Stomach (tissue), 4 donors: ENCODE measurements around the gene AZGP1.

Experiments used
- POLR2A ChIP-seq, 4 donors: fragments of 450-650 bp; IDR thresholded peaks; one replicate each; pipeline ENCODE4 v1.6.1; 2016; ENCODE audit warnings: antibody characterized with exemption in 4 of 4, control low read depth in 2 of 4, mild to moderate bottlenecking in 1 of 4, moderate library complexity in 1 of 4
- TF ChIP-seq, protein P1 (sequence below), 7 experiments: fragments of 450-650 bp in 4 of 7; fragments of 200-600 bp in 3 of 7; sonication (generic) in 3 of 7; IDR thresholded peaks; one replicate each; pipeline ENCODE4 v1.5.1; 2016 to 2019; ENCODE audit warnings: antibody characterized with exemption in 7 of 7, control low read depth in 2 of 7, mild to moderate bottlenecking in 1 of 7

- TF ChIP-seq, protein P1, sequence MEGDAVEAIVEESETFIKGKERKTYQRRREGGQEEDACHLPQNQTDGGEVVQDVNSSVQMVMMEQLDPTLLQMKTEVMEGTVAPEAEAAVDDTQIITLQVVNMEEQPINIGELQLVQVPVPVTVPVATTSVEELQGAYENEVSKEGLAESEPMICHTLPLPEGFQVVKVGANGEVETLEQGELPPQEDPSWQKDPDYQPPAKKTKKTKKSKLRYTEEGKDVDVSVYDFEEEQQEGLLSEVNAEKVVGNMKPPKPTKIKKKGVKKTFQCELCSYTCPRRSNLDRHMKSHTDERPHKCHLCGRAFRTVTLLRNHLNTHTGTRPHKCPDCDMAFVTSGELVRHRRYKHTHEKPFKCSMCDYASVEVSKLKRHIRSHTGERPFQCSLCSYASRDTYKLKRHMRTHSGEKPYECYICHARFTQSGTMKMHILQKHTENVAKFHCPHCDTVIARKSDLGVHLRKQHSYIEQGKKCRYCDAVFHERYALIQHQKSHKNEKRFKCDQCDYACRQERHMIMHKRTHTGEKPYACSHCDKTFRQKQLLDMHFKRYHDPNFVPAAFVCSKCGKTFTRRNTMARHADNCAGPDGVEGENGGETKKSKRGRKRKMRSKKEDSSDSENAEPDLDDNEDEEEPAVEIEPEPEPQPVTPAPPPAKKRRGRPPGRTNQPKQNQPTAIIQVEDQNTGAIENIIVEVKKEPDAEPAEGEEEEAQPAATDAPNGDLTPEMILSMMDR (IDR thresholded peaks at IDR 0.05) = no peak
- no peak for TF ChIP-seq POLR2A (IDR thresholded peaks at IDR 0.05)
Observed at GRCh38 chr7:99996755-99997544, 21.1 kb upstream of the AZGP1 start.
